GM19455 (cell line): Measurements from ENCODE around the gene MB.

ENCODE experiments used
- ATAC-seq: cut with Tn5 transposase; IDR thresholded peaks from one replicate; pipeline ENCODE4 v1.9.1; 2021; ENCODE audit not compliant: unreplicated experiment

Gene MB

GRCh38 chr22:35618427-35619223 is 1.5 kb upstream of the MB start:
- ATAC-seq = no peak

- ATAC-seq = no peak
Observed at GRCh38 chr22:35616043-35616442, 1.1 kb downstream of the MB start.

GRCh38 chr22:35615156-35615555 is 2.0 kb downstream of the MB start:
- ATAC-seq = no peak

- no peak for ATAC-seq
Observed at GRCh38 chr22:35614404-35614803, 2.7 kb downstream of the MB start.

- no peak for ATAC-seq
Observed at GRCh38 chr22:35612903-35613302, 4.2 kb downstream of the MB start.

- no peak for ATAC-seq
Observed at GRCh38 chr22:35611891-35612576, 5.1 kb downstream of the MB start.

GRCh38 chr22:35611200-35611890 is 5.8 kb downstream of the MB start:
- no peak for ATAC-seq

GRCh38 chr22:35610741-35611140 is 6.4 kb downstream of the MB start:
- no peak for ATAC-seq

GRCh38 chr22:35609761-35610160 is 7.4 kb downstream of the MB start:
- no peak for ATAC-seq

GRCh38 chr22:35609261-35609660 is 7.9 kb downstream of the MB start:
- ATAC-seq = no peak

- ATAC-seq = no peak
Observed at GRCh38 chr22:35608088-35608487, 9.0 kb downstream of the MB start.

GRCh38 chr22:35606916-35607315 is 10.2 kb downstream of the MB start:
- no peak for ATAC-seq

GRCh38 chr22:35605851-35606481 is 11.2 kb downstream of the MB start:
- no peak for ATAC-seq

GRCh38 chr22:35605369-35605680 is 11.8 kb downstream of the MB start:
- no peak for ATAC-seq

GRCh38 chr22:35604621-35605368 is 12.3 kb downstream of the MB start:
- no peak for ATAC-seq

GRCh38 chr22:35601743-35602615 is 15.2 kb downstream of the MB start:
- ATAC-seq = no peak

- no peak for ATAC-seq
Observed at GRCh38 chr22:35601013-35601580, 16.0 kb downstream of the MB start.

GRCh38 chr22:35600476-35600875 is 16.7 kb downstream of the MB start:
- ATAC-seq = no peak

- no peak for ATAC-seq
Observed at GRCh38 chr22:35599364-35599763, 17.8 kb downstream of the MB start.

- ATAC-seq = no peak
Observed at GRCh38 chr22:35598396-35598710, 18.8 kb downstream of the MB start.
